ENCODE measurements around the gene SUB1. TPM values are rescaled to one million over a fixed set of nuclear protein-coding genes. Genes with fewer than 3 reads are reported as not detected.

The SUB1 gene
- total RNA-seq, 2 donors from 2014 or later = 135 to 190 TPM

DNA sequence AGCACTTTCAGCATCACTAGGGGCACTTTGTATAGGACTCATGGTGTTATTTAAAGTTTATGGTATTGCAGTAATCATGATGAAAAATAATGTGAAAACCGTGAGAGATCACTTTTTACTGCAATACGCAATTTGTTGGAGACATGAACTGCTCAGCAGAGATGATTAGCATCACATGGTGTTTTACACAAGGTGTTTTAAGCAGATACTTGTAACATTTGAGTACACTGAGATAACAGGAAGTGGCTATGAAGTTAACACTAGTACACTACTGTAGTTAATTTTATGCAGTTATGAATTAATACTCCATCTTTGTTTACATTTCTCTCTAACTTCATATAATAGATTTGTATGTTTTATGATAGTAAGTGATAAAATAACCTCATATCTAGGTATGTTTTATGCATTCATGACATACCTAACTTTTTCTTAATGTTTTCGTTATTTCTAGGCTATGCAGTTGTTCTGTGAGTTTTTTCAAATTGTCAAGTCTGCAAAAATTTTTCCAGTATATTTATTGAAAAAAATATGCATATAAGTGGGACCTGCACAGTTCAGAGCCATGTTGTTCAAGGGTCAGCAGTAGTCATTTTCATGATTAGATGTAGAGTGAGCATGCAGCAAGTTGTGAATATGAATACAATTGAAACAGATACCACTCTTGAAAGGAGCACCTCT, 13.0 kb downstream of the SUB1 start:
- no peak overlapping the region for H3K27ac ChIP-seq
- no peaks in the 10 kb centered on the region for H3K36me3 ChIP-seq
- intact Hi-C loops (cut with DNase I) = no loop called here
- no peaks in the 10 kb centered on the region for H3K9me3 ChIP-seq
- WGBS = 76% methylated on average over 3 of the region's 3 CpGs
- H3K4me3 ChIP-seq = no peak overlapping the region
- no peak for TF ChIP-seq POLR2AphosphoS5 (IDR thresholded peaks at IDR 0.05)
- no peaks in the 10 kb centered on the region for H3K27me3 ChIP-seq (replicated peaks; ENCODE audit: insufficient read depth)
- no peak for DNase-seq (ENCODE audit: low spot score)
- H3K4me1 ChIP-seq (replicated peaks) = no peaks in the 10 kb centered on the region

DNA sequence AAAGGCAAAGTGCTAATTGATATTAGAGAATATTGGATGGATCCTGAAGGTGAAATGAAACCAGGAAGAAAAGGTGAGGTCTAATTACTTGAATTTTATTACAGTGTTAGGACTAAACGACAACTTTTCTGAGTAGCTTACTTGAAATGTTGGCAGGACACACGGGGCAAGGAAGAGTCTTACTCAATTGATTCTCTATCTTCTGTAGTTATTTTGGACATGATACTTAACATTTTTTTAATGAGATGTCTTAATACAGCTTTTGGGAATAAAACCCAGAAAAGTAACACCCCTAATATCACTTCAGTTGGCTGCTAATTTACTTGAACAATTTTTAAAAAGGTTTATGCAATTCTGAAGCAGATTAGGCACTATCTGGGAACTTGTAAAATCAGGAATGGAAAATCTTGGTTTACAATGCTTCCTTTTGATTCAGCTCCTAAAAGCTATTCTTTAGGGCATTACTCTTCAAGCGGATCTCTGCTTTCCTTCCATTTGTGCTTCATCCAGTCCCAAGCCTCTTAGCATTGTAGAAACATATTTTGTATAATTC, 13.7 kb downstream of the SUB1 start:
- 62% methylated on average over 3 of the region's 3 CpGs for WGBS
- no peaks in the 10 kb centered on the region for H3K4me1 ChIP-seq (replicated peaks)
- no peak overlapping the region for H3K27ac ChIP-seq
- H3K27me3 ChIP-seq (replicated peaks; ENCODE audit: insufficient read depth) = no peaks in the 10 kb centered on the region
- H3K4me3 ChIP-seq = no peak overlapping the region
- TF ChIP-seq POLR2AphosphoS5 (IDR thresholded peaks at IDR 0.05) (no peak), POLR2A (IDR thresholded peaks at IDR 0.05) (no peak)
- TF ChIP-seq, protein P1, sequence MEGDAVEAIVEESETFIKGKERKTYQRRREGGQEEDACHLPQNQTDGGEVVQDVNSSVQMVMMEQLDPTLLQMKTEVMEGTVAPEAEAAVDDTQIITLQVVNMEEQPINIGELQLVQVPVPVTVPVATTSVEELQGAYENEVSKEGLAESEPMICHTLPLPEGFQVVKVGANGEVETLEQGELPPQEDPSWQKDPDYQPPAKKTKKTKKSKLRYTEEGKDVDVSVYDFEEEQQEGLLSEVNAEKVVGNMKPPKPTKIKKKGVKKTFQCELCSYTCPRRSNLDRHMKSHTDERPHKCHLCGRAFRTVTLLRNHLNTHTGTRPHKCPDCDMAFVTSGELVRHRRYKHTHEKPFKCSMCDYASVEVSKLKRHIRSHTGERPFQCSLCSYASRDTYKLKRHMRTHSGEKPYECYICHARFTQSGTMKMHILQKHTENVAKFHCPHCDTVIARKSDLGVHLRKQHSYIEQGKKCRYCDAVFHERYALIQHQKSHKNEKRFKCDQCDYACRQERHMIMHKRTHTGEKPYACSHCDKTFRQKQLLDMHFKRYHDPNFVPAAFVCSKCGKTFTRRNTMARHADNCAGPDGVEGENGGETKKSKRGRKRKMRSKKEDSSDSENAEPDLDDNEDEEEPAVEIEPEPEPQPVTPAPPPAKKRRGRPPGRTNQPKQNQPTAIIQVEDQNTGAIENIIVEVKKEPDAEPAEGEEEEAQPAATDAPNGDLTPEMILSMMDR (IDR thresholded peaks at IDR 0.05) = no peak
- intact Hi-C loops (cut with DNase I) = no loop called here
- H3K9me3 ChIP-seq = no peaks in the 10 kb centered on the region
- no peak for DNase-seq (ENCODE audit: low spot score)
- no peaks in the 10 kb centered on the region for H3K36me3 ChIP-seq

DNA sequence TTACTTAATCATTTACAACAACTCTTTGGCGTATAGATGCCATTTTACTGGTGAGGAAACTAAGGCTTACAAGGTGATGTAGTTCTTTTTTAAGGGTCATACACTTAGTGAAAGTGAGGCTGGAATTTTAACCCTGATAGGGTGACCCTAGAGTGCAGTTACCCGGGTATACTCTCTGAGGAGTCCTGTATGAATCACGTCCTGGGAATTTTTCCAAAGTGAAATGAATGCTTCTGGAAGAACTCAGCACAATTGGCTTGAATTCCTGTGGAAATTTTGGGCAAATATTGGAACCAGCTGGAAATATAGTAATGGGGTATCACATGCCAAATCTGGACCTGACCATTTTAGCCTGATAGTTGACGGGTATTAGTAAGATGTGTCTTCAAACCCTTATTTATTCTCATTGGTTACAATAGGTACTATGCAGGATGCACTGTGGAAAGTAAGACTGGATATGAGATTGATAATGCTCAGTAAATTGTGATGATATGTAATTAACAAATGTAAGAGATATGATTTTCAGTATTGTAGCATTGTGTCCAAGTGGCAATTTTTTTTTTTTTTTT, 14.8 kb downstream of the SUB1 start:
- no peak for DNase-seq (ENCODE audit: low spot score)
- no peaks in the 10 kb centered on the region for H3K4me1 ChIP-seq (replicated peaks)
- no peak overlapping the region for H3K27ac ChIP-seq
- intact Hi-C loops (cut with DNase I) = no loop called here
- TF ChIP-seq POLR2AphosphoS5 (IDR thresholded peaks at IDR 0.05) (no peak), POLR2A (IDR thresholded peaks at IDR 0.05) (no peak)
- TF ChIP-seq, protein P1 (IDR thresholded peaks at IDR 0.05) = no peak
- H3K9me3 ChIP-seq = no peaks in the 10 kb centered on the region
- H3K4me3 ChIP-seq = no peak overlapping the region
- H3K27me3 ChIP-seq (replicated peaks; ENCODE audit: insufficient read depth) = no peaks in the 10 kb centered on the region
- WGBS = 49% methylated on average over 4 of the region's 4 CpGs
- H3K36me3 ChIP-seq = no peaks in the 10 kb centered on the region

DNA sequence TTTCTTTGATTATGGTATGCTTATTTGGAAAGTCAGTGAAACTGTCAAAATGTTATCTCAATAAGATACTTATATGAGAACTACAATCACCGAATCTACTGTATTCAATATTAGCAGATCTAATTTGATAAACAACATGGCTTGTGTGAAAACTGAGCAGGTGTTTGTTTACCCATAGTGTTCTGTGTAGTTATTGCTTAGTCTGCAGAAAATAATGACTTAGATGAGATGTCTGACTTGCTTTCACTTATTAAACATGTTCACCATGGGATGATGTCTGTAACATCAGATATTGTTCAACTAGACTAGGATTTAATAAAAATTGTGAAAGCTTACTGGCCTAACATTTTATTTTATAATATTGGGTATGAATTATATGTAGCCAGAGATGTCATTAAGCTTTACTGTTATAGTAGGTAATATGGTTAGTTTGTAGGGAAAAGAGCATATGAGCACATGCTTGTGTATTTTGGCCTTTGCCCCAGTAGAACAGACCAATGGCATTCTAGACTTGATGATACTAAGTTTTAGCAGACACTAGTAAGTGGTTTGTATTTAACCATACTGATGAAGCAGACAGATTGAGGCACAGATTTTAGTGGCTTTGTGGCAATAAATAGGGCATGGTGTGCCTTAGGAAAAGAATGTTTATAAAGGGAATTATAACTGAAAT, 16.4 kb downstream of the SUB1 start:
- intact Hi-C loops (cut with DNase I) = no loop called here
- Histone ChIP-seq H3K9me3 (no peaks in the 10 kb centered on the region), H3K4me3 (no peak overlapping the region), H3K27me3 (replicated peaks; ENCODE audit: insufficient read depth) (no peaks in the 10 kb centered on the region), H3K36me3 (no peaks in the 10 kb centered on the region), H3K4me1 (replicated peaks) (no peaks in the 10 kb centered on the region), H3K27ac (no peak overlapping the region)
- 57% methylated on average over 1 of the region's 1 CpG for WGBS
- no peak for DNase-seq (ENCODE audit: low spot score)
- TF ChIP-seq POLR2A (IDR thresholded peaks at IDR 0.05) (no peak), POLR2AphosphoS5 (IDR thresholded peaks at IDR 0.05) (no peak)
- TF ChIP-seq, protein P1 (IDR thresholded peaks at IDR 0.05) = no peak

DNA sequence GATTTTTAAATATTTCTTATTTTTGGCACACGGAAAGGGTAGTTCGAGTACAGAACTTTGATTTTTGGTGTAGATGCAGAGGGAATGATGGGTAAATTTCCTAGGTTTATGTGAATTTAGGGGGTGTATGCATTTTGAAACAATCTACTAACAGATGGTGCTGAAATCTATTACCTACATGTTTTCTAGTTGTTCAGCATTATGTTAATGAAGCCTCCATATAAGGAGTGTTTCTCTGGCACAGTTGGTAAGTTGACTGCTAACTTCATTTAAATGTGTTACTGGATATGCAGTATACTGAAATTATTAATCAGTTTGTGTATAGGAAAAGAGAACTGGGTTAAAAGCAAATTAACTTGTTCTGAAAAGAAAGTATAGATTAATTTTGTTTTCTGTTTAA, 17.5 kb downstream of the SUB1 start:
- no peaks in the 10 kb centered on the region for H3K27me3 ChIP-seq (replicated peaks; ENCODE audit: insufficient read depth)
- intact Hi-C loops (cut with DNase I) = no loop called here
- no peak for DNase-seq (ENCODE audit: low spot score)
- H3K4me1 ChIP-seq (replicated peaks) = no peaks in the 10 kb centered on the region
- H3K36me3 ChIP-seq = no peaks in the 10 kb centered on the region
- TF ChIP-seq, protein P1 (IDR thresholded peaks at IDR 0.05) = no peak
- TF ChIP-seq POLR2A (IDR thresholded peaks at IDR 0.05) = no peak
- no peak overlapping the region for H3K4me3 ChIP-seq
- H3K9me3 ChIP-seq = no peaks in the 10 kb centered on the region
- no peak overlapping the region for H3K27ac ChIP-seq
- WGBS = 87% methylated on average over 2 of the region's 2 CpGs

Measured in prostate gland (tissue), 2 donors.